ENCODE results near the gene FAM210B. TPM values are rescaled to one million over a fixed set of nuclear protein-coding genes. Genes with fewer than 3 reads are reported as not detected.

Gene FAM210B
- total and polyA plus RNA-seq, 2 of the 8 experiments (the other 6 are each of a cell fraction or from before 2014, with no cell fraction given), result 9.4 to 15.0 TPM

DNA sequence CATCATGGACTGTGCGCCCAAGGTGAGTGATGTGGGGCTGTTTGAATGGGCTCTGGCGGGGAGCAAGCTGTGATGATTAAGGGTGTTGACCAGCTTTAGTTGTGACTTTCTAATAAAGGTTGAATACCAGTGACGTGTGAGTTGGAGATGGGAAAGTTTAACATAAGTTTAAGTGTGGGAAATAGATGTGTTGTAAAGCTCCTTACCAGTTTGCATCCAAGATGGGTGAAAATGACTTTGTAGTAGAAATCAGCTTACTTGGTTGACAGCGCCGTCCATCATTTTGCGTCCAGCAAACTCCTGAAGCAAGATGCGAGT, 53.7 kb downstream of the FAM210B start:
- Histone ChIP-seq H3K14ac (ENCODE audit: insufficient read length) (no peak overlapping the region), H4K20me1 (replicated peaks in 1 of 2; ENCODE audit: control insufficient read depth in 1 of 2, insufficient read depth in 2 of 2, low read length in 2 of 2) (peaks cover 2 to 4% of the 10 kb centered on the region in 2 experiments), H3K36me3 (ENCODE audit: control insufficient read depth in 2 of 4, insufficient read depth in 4 of 4, low read length in 3 of 4) (peaks cover 0 to 10% (median 3%) of the 10 kb centered on the region in 4 experiments; a peak in 6 of 8 replicates), H3K4me1 (replicated peaks in 1 of 4; ENCODE audit: control insufficient read depth in 3 of 4, insufficient read depth in 4 of 4, low read length in 3 of 4) (no peaks in the 10 kb centered on the region), H3K23me2 (ENCODE audit: low read depth, low read length) (no peaks in the 10 kb centered on the region), H3K79me2 (ENCODE audit: control insufficient read depth in 1 of 2, insufficient read depth in 2 of 2, low read length in 2 of 2) (no peaks in the 10 kb centered on the region), H2AK5ac (ENCODE audit: low read depth, low read length) (no peak overlapping the region), H3K23ac (ENCODE audit: insufficient read length) (no peak overlapping the region), H3K4me2 (ENCODE audit: insufficient read depth in 1 of 2, low read depth in 2 of 2, low read length in 2 of 2) (no peak overlapping the region), H3K18ac (ENCODE audit: extremely low read depth, low read length) (no peak overlapping the region), H3K27ac (ENCODE audit: low read depth, low read length) (no peak overlapping the region), H3K56ac (replicated peaks; ENCODE audit: insufficient read length, low read depth, low read length) (no peak overlapping the region), H2BK12ac (ENCODE audit: low read depth, low read length) (no peak overlapping the region), H4K8ac (ENCODE audit: extremely low read depth, insufficient read depth, low read length) (no peak overlapping the region), H4K5ac (ENCODE audit: insufficient read length, low read depth, low read length) (no peak overlapping the region), H2AFZ (ENCODE audit: low read length) (no peak overlapping the region), H2BK120ac (replicated peaks; ENCODE audit: low read depth, low read length) (no peak overlapping the region), H2BK20ac (ENCODE audit: low read length) (no peak overlapping the region), H3K4me3 (ENCODE audit: extremely low read depth in 1 of 4, insufficient read depth in 2 of 4, low read depth in 3 of 4, low read length in 4 of 4) (no peak overlapping the region), H3K27me3 (replicated peaks in 1 of 4; ENCODE audit: control insufficient read depth in 3 of 4, extremely low read depth in 1 of 4, insufficient read depth in 3 of 4, low read length in 3 of 4) (no peaks in the 10 kb centered on the region), H3K4ac (replicated peaks; ENCODE audit: insufficient read length, low read depth, low read length) (no peak overlapping the region), H4K91ac (replicated peaks; ENCODE audit: insufficient read length, low read length) (no peak overlapping the region), H3K9ac (replicated peaks in 1 of 4; ENCODE audit: extremely low read depth in 1 of 4, low read depth in 3 of 4, low read length in 3 of 4) (no peak overlapping the region), H2BK5ac (ENCODE audit: low read depth, low read length) (no peak overlapping the region), H2BK15ac (ENCODE audit: low read length) (no peak overlapping the region), H3K79me1 (ENCODE audit: low read depth, low read length) (no peaks in the 10 kb centered on the region), H3K9me3 (ENCODE audit: insufficient read depth in 2 of 2, low read depth in 1 of 2, low read length in 1 of 2) (no peaks in the 10 kb centered on the region)
- TF ChIP-seq SIN3A (conservative IDR thresholded peaks at IDR 0.05 in 1 of 2, IDR thresholded peaks at IDR 0.05 in 1 of 2; ENCODE audit: low read depth in 1 of 2, low read length in 2 of 2) (no peak), RAD21 (IDR thresholded peaks at IDR 0.05 in 1 of 2, conservative IDR thresholded peaks at IDR 0.05 in 1 of 2; ENCODE audit: low read depth in 2 of 2, low read length in 2 of 2) (no peak), CHD2 (IDR thresholded peaks at IDR 0.05; ENCODE audit: low read length) (no peak), SAP30 (IDR thresholded peaks at IDR 0.05; ENCODE audit: insufficient read depth, insufficient replicate concordance, low read length) (no peak), NRF1 (IDR thresholded peaks at IDR 0.05; ENCODE audit: low read depth, low read length) (no peak), SIRT6 (IDR thresholded peaks at IDR 0.05; ENCODE audit: low read length) (no peak)
- CTCF ChIA-PET (ENCODE audit: partially characterized antibody), result interaction anchor here (0.6 to 1.5 kb wide), 4 partner anchors 10 to 254 kb away, joined by 3 to 4 read pairs (median 4); no protein-coding TSS in a partner anchor
- WGBS, 2 experiments (ENCODE audit: extremely low coverage in 1 of 2, insufficient coverage in 1 of 2, insufficient read length in 1 of 2, insufficient replicate concordance in 2 of 2, low coverage in 1 of 2, low lambda C conversion rate in 2 of 2, missing lambda C conversion rate in 1 of 2), result 90 to 100% methylated on average over 1 to 7 of the region's 7 CpGs
- no peak for FAIRE-seq
- DNase-seq (ENCODE audit: low read depth in 1 of 2, low spot score in 2 of 2), result no peak
- POLR2A ChIA-PET (ENCODE audit: partially characterized antibody), result interaction anchor here (0.5 to 1.1 kb wide), 2 partner anchors 18 to 76 kb away, joined by 3 read pairs; no protein-coding TSS in a partner anchor

Data from H1 (cell line).